ENCODE measurements around the gene COMP.

- no peak for TF ChIP-seq CTCF (IDR thresholded peaks at IDR 0.05)
- no peak for TF ChIP-seq RAD21 (IDR thresholded peaks at IDR 0.05; ENCODE audit: low read length)
- TF ChIP-seq POLR2AphosphoS5 (IDR thresholded peaks at IDR 0.05; ENCODE audit: low read depth, low read length): no peak
- TF ChIP-seq REST (IDR thresholded peaks at IDR 0.05; ENCODE audit: low read depth, low read length): no peak
- no peak for TF ChIP-seq GABPA (IDR thresholded peaks at IDR 0.05; ENCODE audit: low read depth)
- TF ChIP-seq MAX (IDR thresholded peaks at IDR 0.05; ENCODE audit: low read depth): no peak
- no peak for TF ChIP-seq NRF1 (IDR thresholded peaks at IDR 0.05; ENCODE audit: low read depth, low read length)
- no peak for TF ChIP-seq MXI1 (IDR thresholded peaks at IDR 0.05; ENCODE audit: low read depth, low read length)
- TF ChIP-seq TCF12 (IDR thresholded peaks at IDR 0.05): no peak
- no peak for TF ChIP-seq SIN3A (IDR thresholded peaks at IDR 0.05; ENCODE audit: borderline replicate concordance, low read depth, low read length)
These were observed 30.4 kb downstream of the COMP start for GRCh38 chr19:18760440-18761383.

All from SK-N-SH (cell line).